ENCODE results near the gene NAALAD2. TPM values are rescaled to one million over a fixed set of nuclear protein-coding genes. Genes with fewer than 3 reads are reported as not detected.

Gene NAALAD2
- total RNA-seq, 1 donor from 2014 or later = 1.6 TPM

GRCh38 chr11:90179923-90180322, 45.5 kb downstream of the NAALAD2 start:
- H3K27me3 ChIP-seq (ENCODE audit: low read depth) = no peaks in the 10 kb centered on the region
- H3K27ac ChIP-seq = no peak overlapping the region
- intact Hi-C loops (cut with DNase I) = no loop called here
- no peaks in the 10 kb centered on the region for H3K36me3 ChIP-seq
- no peaks in the 10 kb centered on the region for H3K9me3 ChIP-seq
- TF ChIP-seq CTCF (IDR thresholded peaks at IDR 0.05) = no peak
- DNase-seq (no peak), ATAC-seq (no peak)
- no peak overlapping the region for H3K4me3 ChIP-seq
- no peaks in the 10 kb centered on the region for H3K4me1 ChIP-seq

DNA sequence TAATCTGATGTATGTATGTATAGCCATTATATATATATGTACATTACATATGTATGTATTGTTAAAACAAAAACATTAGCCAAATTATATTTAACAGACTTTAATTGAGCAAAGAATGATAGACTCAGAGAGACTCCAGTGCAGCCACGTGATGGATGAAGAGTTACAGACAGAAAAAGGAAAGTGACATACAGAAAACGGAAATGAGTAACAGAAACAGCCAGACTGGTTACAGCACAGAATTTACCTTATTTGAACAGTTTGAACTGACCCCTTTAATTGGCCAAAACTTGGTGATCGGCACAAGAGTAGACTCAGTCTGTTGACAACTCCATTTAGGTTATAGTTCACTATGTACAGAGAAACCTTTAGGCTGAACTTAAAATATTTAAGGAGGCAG, 53.4 kb downstream of the NAALAD2 start:
- H3K27me3 ChIP-seq (ENCODE audit: low read depth) = no peaks in the 10 kb centered on the region
- DNase-seq = no peak
- no peaks in the 10 kb centered on the region for H3K4me1 ChIP-seq
- intact Hi-C loops (cut with DNase I) = no loop called here
- H3K27ac ChIP-seq = no peak overlapping the region
- ATAC-seq = no peak
- TF ChIP-seq CTCF (IDR thresholded peaks at IDR 0.05) = no peak
- no peaks in the 10 kb centered on the region for H3K9me3 ChIP-seq
- H3K4me3 ChIP-seq = no peak overlapping the region
- H3K36me3 ChIP-seq = no peaks in the 10 kb centered on the region

GRCh38 chr11:90189011-90189410, 54.5 kb downstream of the NAALAD2 start:
- H3K9me3 ChIP-seq = no peaks in the 10 kb centered on the region
- no peak for DNase-seq
- TF ChIP-seq CTCF (IDR thresholded peaks at IDR 0.05) = no peak
- intact Hi-C loops (cut with DNase I) = no loop called here
- no peak overlapping the region for H3K27ac ChIP-seq
- ATAC-seq = no peak
- no peaks in the 10 kb centered on the region for H3K36me3 ChIP-seq
- no peaks in the 10 kb centered on the region for H3K4me1 ChIP-seq
- H3K4me3 ChIP-seq = no peak overlapping the region
- H3K27me3 ChIP-seq (ENCODE audit: low read depth) = no peaks in the 10 kb centered on the region

DNA sequence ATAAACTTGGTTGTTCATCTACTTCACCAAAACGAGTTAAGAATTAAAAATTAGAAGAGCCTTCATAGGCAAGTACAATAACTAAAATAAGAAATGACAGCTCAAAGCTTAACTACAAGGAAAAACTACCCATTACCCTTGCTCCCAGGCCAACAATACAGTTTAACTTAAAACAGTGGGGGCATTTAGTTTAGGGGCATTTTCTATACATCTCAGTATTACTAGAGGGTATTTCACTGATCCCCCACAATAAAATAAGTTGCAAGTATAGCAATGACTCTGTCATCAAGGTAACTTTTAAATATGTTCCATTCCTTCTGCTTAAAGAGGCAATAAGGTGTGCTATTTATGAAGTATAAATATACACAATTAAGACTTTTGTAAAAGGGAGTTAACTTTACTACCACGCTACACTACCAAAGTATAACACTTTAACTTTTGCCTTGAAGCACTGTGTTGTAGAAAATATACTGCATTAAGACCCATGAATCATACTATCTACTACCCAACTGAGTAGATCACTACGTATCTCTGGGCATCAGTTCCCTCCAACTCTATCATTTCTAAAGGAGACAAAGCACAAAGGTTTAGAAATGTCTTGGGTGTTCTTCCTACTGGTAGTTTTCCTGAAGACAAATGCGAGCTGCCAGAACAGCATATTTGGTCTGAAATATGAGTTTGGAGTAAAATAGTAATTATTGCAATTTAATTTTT, 58.6 kb downstream of the NAALAD2 start:
- TF ChIP-seq CTCF (IDR thresholded peaks at IDR 0.05) = no peak
- intact Hi-C loops (cut with DNase I) = no loop called here
- H3K36me3 ChIP-seq = no peaks in the 10 kb centered on the region
- H3K4me3 ChIP-seq = no peak overlapping the region
- no peaks in the 10 kb centered on the region for H3K9me3 ChIP-seq
- ATAC-seq = no peak
- no peak overlapping the region for H3K27ac ChIP-seq
- H3K27me3 ChIP-seq (ENCODE audit: low read depth) = no peaks in the 10 kb centered on the region
- no peaks in the 10 kb centered on the region for H3K4me1 ChIP-seq
- DNase-seq = no peak

- Histone ChIP-seq H3K36me3 (peaks cover 27% of the 10 kb centered on the region), H3K4me3 (no peak overlapping the region), H3K27ac (no peak overlapping the region), H3K27me3 (ENCODE audit: low read depth) (no peaks in the 10 kb centered on the region), H3K9me3 (no peaks in the 10 kb centered on the region), H3K4me1 (no peaks in the 10 kb centered on the region)
- ATAC-seq = peak; percentile 65 to 89
- DNase-seq = no peak
- intact Hi-C loops (cut with DNase I) = no loop called here
- TF ChIP-seq CTCF (IDR thresholded peaks at IDR 0.05) = no peak
These were observed 62.9 kb downstream of the NAALAD2 start for GRCh38 chr11:90197377-90197776.

Measured in lower lobe of right lung (tissue), 2 donors.